ENCODE results near the gene ATP4A.

- TF ChIP-seq, protein P1, sequence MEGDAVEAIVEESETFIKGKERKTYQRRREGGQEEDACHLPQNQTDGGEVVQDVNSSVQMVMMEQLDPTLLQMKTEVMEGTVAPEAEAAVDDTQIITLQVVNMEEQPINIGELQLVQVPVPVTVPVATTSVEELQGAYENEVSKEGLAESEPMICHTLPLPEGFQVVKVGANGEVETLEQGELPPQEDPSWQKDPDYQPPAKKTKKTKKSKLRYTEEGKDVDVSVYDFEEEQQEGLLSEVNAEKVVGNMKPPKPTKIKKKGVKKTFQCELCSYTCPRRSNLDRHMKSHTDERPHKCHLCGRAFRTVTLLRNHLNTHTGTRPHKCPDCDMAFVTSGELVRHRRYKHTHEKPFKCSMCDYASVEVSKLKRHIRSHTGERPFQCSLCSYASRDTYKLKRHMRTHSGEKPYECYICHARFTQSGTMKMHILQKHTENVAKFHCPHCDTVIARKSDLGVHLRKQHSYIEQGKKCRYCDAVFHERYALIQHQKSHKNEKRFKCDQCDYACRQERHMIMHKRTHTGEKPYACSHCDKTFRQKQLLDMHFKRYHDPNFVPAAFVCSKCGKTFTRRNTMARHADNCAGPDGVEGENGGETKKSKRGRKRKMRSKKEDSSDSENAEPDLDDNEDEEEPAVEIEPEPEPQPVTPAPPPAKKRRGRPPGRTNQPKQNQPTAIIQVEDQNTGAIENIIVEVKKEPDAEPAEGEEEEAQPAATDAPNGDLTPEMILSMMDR (IDR thresholded peaks at IDR 0.05), result no peak
- TF ChIP-seq POLR2AphosphoS5 (IDR thresholded peaks at IDR 0.05) (no peak), EP300 (IDR thresholded peaks at IDR 0.05; ENCODE audit: low read depth) (no peak)
Observed at GRCh38 chr19:35542209-35542608, 21.2 kb downstream of the ATP4A start.

All from transverse colon (tissue), 4 donors.